Breast epithelium (tissue), 4 donors: ENCODE data around the gene ISL1. TPM values are rescaled to one million over a fixed set of nuclear protein-coding genes. Genes with fewer than 3 reads are reported as not detected.

Source experiments
- DNase-seq, 2 donors: peaks; one replicate each; pipeline ENCODE4 v3.0.0-alpha.2; 2019; ENCODE audit warnings: low spot score in 2 of 2
- H3K27ac ChIP-seq, 2 donors: fragments of 200-600 bp; sonication (generic) in 1 of 2; one replicate each; pipeline ENCODE4 v1.5.1; 2016 to 2019; ENCODE audit warnings: mild to moderate bottlenecking in 1 of 2
- H3K27me3 ChIP-seq, 2 donors: fragments of 200-600 bp; sonication (generic) in 1 of 2; one replicate each; pipeline versions ENCODE4 v1.5.1 to v1.6.0; 2017 to 2019; ENCODE audit warnings: control low read depth in 1 of 2, mild to moderate bottlenecking in 1 of 2
- H3K36me3 ChIP-seq: fragments of 200-600 bp; one replicate; pipeline ENCODE4 v1.5.1; 2019
- H3K4me1 ChIP-seq, 2 donors: fragments of 200-600 bp; sonication (generic); one replicate each; pipeline ENCODE4 v1.5.1; 2016 to 2019; ENCODE audit warnings: control low read depth in 1 of 2
- H3K4me3 ChIP-seq, 3 donors: fragments of 200-600 bp; sonication (generic); 1 replicate in 2 of 3; 2 replicates in 1 of 3; pipeline ENCODE4 v1.5.1; 2016 to 2019; ENCODE audit warnings: mild to moderate bottlenecking in 3 of 3, moderate library complexity in 2 of 3
- H3K9me3 ChIP-seq, 2 donors: fragments of 200-600 bp; sonication (generic) in 1 of 2; one replicate each; pipeline ENCODE4 v1.5.1; 2016 to 2019; ENCODE audit warnings: control low read depth in 1 of 2
- POLR2A ChIP-seq: fragments of 450-650 bp; IDR thresholded peaks from one replicate; pipeline ENCODE4 v1.6.1; 2016; ENCODE audit warnings: antibody characterized with exemption, mild to moderate bottlenecking, moderate library complexity
- POLR2AphosphoS5 ChIP-seq, 3 donors: sonication (generic); formaldehyde crosslinking; IDR thresholded peaks; one replicate each; pipeline ENCODE4 v1.6.1; 2017; ENCODE audit warnings: antibody characterized with exemption in 3 of 3
- intact Hi-C: fragments of 100-400 bp; cut with DNase I; formaldehyde crosslinking; loops from one replicate; pipeline ENCODE4 v1.15.1; 2023; ENCODE audit warnings: low total_unique reads
- total RNA-seq, 3 donors: library from RNA; depleted of rRNA; stranded (reverse); fragments of >200 nt; gene quantifications; one replicate each; pipeline ENCODE4 v1.1.0, GENCODE V29; 2016

ISL1 gene
- total RNA-seq, 3 donors from 2014 or later, result 1.6 TPM; not detected in 2

DNA sequence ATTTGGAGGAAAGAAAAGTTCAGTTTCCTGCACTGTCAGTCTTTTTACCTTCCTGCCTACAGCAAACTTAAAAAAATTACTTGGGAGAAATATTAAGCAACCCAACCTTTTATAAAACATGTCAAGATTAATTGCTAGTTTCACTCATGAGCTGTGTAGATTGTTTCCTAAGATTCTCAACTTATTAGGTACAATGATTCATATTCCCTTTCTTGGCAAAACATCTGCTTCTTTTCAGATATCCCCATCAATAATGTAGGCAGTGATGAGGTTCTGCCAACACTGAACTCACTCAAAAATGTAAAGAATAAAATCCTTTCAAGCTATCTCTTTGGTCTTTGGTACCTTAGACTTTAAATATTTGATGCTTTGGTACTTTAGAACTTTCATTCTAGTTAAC is 56.0 kb downstream of the ISL1 start:
- Histone ChIP-seq H3K9me3 (no peaks in the 10 kb centered on the region), H3K27ac (no peak overlapping the region), H3K4me1 (no peaks in the 10 kb centered on the region), H3K36me3 (no peaks in the 10 kb centered on the region), H3K27me3 (no peaks in the 10 kb centered on the region), H3K4me3 (no peak overlapping the region)
- TF ChIP-seq POLR2A (no peak), POLR2AphosphoS5 (IDR thresholded peaks at IDR 0.05) (no peak)
- DNase-seq, result no peak
- intact Hi-C loops, result no loop called here
